Left lung (tissue), 10 donors: Measurements from ENCODE around the gene METTL27. TPM values are rescaled to one million over a fixed set of nuclear protein-coding genes. Genes with fewer than 3 reads are reported as not detected.

Experiments used
- ATAC-seq: fragments of 200-7000 bp; cut with Tn5 transposase; one replicate; pipeline ENCODE4 v1.9.1; 2020; ENCODE audit warnings: moderate library complexity
- DNase-seq, 4 donors: peaks; one replicate each; pipeline ENCODE4 v3.0.0-alpha.2; 2013 to 2020
- H3K27ac ChIP-seq, 2 donors: fragments of 200-600 bp; sonication (generic) in 1 of 2; one replicate each; pipeline versions ENCODE4 v1.5.0 to v1.8.0; 2020 to 2021
- H3K27me3 ChIP-seq, 2 donors: fragments of 200-600 bp; sonication (generic) in 1 of 2; one replicate each; pipeline versions ENCODE4 v1.5.0 to v1.8.0; 2020 to 2021
- H3K36me3 ChIP-seq, 2 donors: fragments of 200-600 bp; sonication (generic) in 1 of 2; one replicate each; pipeline versions ENCODE4 v1.5.0 to v1.8.0; 2020 to 2021
- H3K4me1 ChIP-seq, 2 donors: fragments of 200-600 bp; one replicate each; pipeline ENCODE4 v1.8.0; 2021
- H3K4me3 ChIP-seq, 2 donors: fragments of 200-600 bp; sonication (generic) in 1 of 2; one replicate each; pipeline versions ENCODE4 v1.5.0 to v1.8.0; 2020 to 2021; ENCODE audit warnings: mild to moderate bottlenecking in 1 of 2
- H3K9me3 ChIP-seq, 2 donors: fragments of 200-600 bp; sonication (generic) in 1 of 2; one replicate each; pipeline versions ENCODE4 v1.5.0 to v1.8.0; 2020 to 2021
- intact Hi-C, 2 donors: fragments of 100-400 bp; cut with DNase I; formaldehyde crosslinking; loops; one replicate each; pipeline versions ENCODE4 v1.11.2 to v1.14.2; 2022
- polyA plus RNA-seq, 6 donors: library from polyadenylated mRNA; unstranded; fragments of 120-200 nt; gene quantifications; one replicate each; pipeline ENCODE4 v1.2.1, GENCODE V29; 2013; ENCODE audit not compliant: insufficient read length in 6 of 6
- total RNA-seq, 2 donors: library from RNA; stranded (reverse); fragmentation: NEBNext Ultra II Directional; extraction: Animal tissue kit (Norgen Biotek cat#: 25700); gene quantifications; one replicate each; pipeline ENCODE4 v1.2.1, GENCODE V29; 2021
- TF ChIP-seq, protein P1 (sequence below), 2 donors: fragments of 200-600 bp; sonication (generic) in 1 of 2; IDR thresholded peaks; one replicate each; pipeline versions ENCODE4 v1.5.0 to v1.8.0; 2021; ENCODE audit warnings: antibody characterized with exemption in 2 of 2
- donor health status: DM: no; HTN: yes; CAD: no.
- donor health status: DM: no; HTN: no; CAD: no.

Gene METTL27
- total and polyA plus RNA-seq, 8 donors = 1.5 to 6.4 (median 3.0) TPM

DNA sequence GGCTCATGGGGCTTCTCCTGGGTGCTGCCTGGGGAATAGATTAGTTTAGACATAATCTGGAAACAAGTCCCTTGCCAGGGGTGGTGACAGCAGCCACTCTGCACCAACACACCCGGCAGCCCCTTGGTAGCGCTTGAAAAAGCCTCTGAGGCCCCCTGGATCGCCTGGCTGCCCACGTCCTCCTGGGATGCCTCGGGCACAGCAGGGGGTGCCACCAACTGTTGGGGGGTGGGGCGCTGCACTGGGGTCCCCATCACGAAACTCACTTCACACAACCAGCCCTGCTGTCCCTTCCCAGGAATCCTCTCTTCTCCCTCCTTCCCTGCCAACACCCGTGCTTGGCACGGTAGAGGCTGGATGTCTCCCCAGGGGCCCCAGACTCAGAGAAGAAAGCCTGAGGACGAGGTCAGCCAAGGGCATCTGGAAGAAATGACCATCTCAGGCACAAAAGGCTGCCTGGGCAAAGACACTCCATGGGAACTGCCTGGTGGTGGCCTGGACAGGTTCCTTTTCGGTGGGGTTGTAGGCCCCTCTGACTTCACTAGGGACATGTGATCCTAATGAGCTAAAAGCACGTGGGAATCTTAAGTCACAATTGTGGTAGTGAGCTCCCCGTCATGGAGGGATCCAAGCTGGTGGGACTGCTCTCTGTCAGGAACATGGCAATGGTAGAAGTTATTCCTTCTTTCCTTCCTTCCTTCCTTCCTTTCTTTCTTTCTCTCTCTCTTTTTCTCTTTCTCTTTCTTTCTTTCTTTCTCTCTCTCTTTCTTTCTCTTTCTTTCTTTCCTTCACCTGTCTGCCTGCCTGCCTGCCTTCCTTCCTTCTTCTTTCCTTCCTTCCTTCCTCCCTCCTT, 30.0 kb upstream of the METTL27 start:
- DNase-seq (no peak), ATAC-seq (no peak)
- peaks cover 4 to 20% of the 10 kb centered on the region in 2 donors for H3K4me1 ChIP-seq
- no peak overlapping the region for H3K27ac ChIP-seq
- no peaks in the 10 kb centered on the region for H3K27me3 ChIP-seq
- H3K4me3 ChIP-seq = no peak overlapping the region
- intact Hi-C loops = no loop called here
- TF ChIP-seq, protein P1, sequence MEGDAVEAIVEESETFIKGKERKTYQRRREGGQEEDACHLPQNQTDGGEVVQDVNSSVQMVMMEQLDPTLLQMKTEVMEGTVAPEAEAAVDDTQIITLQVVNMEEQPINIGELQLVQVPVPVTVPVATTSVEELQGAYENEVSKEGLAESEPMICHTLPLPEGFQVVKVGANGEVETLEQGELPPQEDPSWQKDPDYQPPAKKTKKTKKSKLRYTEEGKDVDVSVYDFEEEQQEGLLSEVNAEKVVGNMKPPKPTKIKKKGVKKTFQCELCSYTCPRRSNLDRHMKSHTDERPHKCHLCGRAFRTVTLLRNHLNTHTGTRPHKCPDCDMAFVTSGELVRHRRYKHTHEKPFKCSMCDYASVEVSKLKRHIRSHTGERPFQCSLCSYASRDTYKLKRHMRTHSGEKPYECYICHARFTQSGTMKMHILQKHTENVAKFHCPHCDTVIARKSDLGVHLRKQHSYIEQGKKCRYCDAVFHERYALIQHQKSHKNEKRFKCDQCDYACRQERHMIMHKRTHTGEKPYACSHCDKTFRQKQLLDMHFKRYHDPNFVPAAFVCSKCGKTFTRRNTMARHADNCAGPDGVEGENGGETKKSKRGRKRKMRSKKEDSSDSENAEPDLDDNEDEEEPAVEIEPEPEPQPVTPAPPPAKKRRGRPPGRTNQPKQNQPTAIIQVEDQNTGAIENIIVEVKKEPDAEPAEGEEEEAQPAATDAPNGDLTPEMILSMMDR (IDR thresholded peaks at IDR 0.05) = no peak
- H3K36me3 ChIP-seq = no peaks in the 10 kb centered on the region
- H3K9me3 ChIP-seq = no peaks in the 10 kb centered on the region

DNA sequence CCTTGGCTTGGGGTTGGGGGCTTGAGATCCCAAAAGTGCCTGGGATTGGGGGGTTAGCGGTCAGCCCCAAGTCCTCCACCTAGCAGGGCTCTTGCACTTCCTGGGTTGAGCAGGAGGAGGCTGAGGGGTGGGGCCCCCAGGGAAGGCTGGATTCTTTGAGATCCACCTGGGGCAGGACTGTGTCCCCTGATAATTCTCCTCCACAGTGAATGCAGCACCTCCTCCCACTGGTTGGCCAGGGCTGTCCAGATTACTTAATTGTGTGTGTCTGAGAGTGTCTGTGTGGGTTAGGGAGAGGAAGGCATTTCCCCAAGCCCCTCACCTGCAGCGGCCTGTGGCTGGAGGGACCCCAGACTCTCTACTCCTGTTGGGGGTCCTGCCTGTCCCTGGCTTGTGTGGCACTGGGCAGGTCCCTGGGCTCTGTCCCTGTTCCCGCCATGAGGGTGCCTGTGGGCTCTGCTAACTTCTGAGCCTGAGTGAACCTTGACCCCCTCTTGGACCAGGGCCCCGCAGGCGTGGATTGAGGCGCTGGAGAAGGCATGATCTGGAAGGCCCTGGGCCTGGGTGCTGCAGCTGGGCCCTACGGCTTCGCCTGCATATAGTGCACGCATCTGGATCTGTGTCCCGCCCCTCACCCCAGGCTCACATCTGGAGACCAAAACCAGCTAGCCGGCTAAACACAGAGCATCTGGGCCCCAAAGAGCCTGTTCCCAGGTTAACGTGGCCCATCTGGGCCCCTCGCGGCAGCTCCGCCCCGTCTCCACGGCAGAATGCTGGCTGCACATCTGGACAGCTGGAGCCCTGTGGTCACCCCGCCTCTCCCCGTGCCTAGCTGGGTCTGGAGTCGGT, 29.1 kb upstream of the METTL27 start:
- ATAC-seq = peak; percentile 10
- no peaks in the 10 kb centered on the region for H3K27me3 ChIP-seq
- H3K9me3 ChIP-seq = no peaks in the 10 kb centered on the region
- DNase-seq = no peak
- intact Hi-C loops = no loop called here
- H3K36me3 ChIP-seq = no peaks in the 10 kb centered on the region
- no peak overlapping the region for H3K4me3 ChIP-seq
- H3K27ac ChIP-seq = no peak overlapping the region
- peaks cover 4 to 20% of the 10 kb centered on the region in 2 donors for H3K4me1 ChIP-seq
- TF ChIP-seq, protein P1 (IDR thresholded peaks at IDR 0.05) = no peak

DNA sequence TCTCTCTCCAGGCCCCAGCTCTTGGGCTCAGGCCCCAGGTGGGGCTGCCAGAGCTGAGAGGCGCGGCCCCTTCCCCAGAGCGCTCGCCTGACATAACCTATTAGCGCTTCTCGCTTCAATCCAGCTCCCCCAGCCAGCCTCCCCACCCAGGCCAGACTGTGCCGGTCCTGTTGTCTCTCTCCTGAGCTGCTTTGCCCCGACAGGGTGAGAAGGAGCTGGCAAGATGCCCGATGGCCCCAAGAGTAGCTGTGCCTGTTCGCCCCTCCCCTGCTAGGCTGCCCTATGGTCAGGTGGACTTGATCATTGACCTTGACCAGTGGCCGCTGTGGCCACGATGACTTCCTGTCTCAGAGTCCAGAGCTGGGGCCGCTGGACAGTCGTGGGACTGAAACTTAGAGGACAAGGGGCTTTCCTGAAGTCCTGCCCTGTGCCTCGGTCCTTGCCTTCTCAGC, 27.8 kb upstream of the METTL27 start:
- Histone ChIP-seq H3K36me3 (no peaks in the 10 kb centered on the region), H3K27ac (no peak overlapping the region), H3K4me1 (peaks cover 4 to 20% of the 10 kb centered on the region in 2 donors), H3K9me3 (no peaks in the 10 kb centered on the region), H3K27me3 (no peaks in the 10 kb centered on the region), H3K4me3 (no peak overlapping the region)
- intact Hi-C loops = no loop called here
- DNase-seq (no peak), ATAC-seq (no peak)
- TF ChIP-seq, protein P1 (IDR thresholded peaks at IDR 0.05) = no peak

DNA sequence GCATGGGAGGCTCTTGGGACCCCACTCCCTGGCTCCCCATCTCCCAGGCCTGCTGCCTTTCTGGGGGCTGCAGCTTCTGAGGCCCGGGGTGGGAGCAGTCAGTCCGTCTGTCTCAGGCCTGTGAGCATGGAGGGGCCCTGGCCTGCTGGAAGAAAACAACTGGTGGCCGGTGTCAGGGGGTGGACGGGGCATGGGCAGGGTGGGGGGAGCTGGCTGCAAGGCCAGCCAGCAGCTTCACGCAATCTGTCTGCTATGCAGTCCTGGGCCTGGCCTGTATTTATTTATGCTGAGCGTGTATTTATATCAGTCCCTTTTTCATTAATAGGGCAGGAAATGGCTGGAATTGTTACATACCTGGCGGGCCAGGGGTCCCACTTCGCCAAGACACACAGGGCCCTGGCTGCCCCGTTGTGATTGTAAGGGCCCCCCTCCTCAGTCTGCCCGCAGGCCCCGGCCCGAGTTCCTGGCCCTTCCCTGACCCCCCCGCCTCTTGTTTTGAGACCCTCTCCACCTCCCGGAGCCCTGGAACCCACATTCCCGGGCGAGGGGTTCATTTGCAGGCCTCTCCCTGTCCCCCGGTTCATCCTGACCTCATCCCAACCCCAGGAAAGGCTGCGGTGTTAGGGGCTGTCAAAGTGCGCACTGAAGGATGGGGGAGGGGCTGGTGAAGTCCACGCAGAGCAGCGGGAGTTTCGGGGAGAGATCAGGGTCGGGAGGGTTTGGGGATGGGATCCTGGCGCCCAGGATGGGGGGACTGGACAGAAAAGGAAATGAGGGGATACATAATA, 26.9 kb upstream of the METTL27 start:
- H3K27me3 ChIP-seq = no peaks in the 10 kb centered on the region
- TF ChIP-seq, protein P1 (IDR thresholded peaks at IDR 0.05) = no peak
- H3K4me1 ChIP-seq = peaks cover 4 to 20% of the 10 kb centered on the region in 2 donors
- ATAC-seq (peak; percentile 12), DNase-seq (no peak)
- no peaks in the 10 kb centered on the region for H3K9me3 ChIP-seq
- intact Hi-C loops = loop anchor here in 1 of 2 donors (5.0 to 10.0 kb wide), 2 partner anchors 158 to 316 kb away; partner anchors contain the start of gene ELN
- H3K4me3 ChIP-seq = no peak overlapping the region
- no peak overlapping the region for H3K27ac ChIP-seq
- no peaks in the 10 kb centered on the region for H3K36me3 ChIP-seq
